ENCODE measurements around the gene RADIL.
A peak's percentile ranks its signal among the peaks of the same experiment; 100 is the strongest.
"Not testable (repeated sequence)": the region's sequence is repeated elsewhere in the genome, so short reads cannot be mapped to it uniquely, and the experiment has no call there.

RADIL gene, protein sequence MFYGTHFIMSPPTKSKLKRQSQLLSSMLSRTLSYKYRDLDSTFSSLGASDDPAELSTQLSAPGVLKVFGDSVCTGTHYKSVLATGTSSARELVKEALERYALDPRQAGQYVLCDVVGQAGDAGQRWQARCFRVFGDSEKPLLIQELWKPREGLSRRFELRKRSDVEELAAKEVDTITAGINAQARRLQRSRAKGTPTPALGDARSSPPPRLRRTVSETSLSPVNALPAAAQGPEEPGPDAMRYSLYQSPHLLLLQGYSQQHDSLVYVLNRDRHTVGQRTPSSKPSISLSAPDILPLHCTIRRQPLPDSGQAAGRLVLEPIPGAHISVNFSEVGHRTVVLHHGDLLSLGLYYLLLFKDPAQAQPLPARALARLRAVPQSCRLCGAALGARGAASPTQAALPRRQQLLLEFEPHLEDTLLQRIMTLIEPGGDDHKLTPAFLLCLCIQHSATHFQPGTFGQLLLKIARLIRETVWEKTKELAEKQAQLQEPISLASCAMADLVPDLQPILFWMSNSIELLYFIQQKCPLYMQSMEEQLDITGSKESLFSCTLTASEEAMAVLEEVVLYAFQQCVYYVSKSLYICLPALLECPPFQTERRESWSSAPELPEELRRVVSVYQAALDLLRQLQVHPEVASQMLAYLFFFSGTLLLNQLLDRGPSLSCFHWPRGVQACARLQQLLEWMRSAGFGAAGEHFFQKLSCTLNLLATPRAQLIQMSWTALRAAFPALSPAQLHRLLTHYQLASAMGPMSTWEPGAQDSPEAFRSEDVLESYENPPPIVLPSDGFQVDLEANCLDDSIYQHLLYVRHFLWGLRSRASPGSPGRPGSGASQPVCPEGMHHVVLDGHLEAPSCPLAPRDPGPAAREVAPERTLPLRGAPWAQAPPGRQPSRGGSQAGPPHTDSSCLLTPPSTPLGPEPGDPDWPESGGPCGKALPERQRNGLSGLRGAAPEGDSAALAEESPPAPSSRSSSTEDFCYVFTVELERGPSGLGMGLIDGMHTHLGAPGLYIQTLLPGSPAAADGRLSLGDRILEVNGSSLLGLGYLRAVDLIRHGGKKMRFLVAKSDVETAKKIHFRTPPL

DNA sequence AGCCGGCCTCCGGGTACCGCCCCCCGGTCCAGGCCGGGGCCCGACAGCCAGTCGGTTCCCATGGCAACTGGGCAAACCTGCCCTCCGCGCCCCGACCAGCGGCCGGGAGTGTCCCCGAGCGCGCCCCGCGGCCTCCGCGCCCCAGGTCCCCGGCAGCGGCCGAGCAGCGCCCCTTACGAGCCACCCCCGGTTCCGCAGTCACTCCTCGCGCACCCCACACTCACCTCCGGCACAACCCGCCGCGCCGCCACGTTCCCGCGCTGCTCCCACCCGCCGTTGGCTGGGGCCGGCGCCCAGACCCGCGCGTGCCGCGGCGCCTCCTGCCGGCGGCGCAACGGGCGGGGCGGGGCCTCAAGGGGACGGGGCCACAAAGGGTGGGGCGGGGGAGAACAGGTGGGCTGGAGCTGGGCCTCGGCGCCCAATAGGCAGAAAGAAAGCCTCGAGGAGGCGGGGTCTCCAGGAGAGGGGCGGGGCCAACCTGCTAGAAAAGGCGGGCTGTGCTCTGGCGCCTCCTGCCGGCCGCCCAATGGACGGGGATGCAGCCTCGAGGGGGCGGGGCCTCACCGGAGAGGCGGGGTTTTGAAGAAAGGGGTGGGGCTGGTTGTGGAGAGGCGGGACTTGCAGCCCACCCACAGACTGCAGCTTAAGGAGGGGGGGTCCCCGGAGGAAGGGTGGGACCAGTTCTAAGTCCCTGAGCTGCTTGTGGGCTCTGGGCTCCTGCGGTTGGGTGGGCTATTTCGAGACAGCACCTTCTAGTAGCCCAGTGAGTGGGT lies at the start of gene RADIL:
RADIL (minus strand) TSS at position 345 of the 773 bp plus-strand sequence. CDS start 5,577 bp downstream, outside the sequence.
- no peak for DNase-seq

- peak; percentile 50 to 66 for DNase-seq
Measured at GRCh38 chr7:4931943-4932342, 48.4 kb upstream of the RADIL start.

GRCh38 chr7:4929005-4929404 lies 45.5 kb upstream of the RADIL start:
- no peak for DNase-seq

GRCh38 chr7:4928445-4928844 lies 44.9 kb upstream of the RADIL start:
- no peak for DNase-seq

DNA sequence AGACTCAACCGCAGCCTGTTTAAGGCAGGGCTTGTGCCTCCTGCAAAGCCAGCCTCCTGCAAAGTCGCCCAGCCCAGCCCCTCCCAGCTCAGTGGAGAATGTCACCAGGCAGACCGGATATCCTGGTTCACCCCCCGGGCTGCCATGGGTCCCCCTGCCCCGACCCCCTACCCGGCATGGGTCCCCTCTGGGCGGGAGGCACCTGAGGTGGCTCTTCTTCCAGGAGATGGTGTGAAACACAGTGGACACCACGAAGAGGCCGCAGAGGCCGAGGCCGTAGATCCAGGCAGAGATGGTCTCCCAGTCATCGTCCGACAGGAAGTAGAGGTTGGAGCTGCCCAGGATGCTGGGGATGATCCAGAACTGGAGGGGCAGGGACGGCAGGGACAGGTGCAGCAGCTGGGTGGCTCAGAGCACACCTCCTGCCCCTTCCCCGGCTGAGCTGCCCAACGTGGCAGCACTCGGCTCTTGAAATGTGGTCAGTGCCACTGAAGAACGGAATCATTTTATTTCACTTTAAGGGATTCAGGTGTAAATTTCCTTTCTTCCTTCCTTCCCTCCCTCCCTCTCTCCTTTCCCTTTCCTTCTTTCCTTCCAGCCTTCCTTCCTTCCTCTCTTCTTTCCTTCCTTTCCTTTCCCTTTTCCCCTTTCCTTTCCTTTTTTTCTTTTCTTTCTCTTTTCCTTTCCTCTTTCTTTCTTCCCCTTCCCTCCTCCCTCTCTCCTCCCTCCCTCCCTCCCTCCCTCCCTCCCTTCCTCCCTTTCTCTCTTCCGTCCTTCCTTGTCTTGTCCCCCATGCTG lies 36.7 kb upstream of the RADIL start:
- DNase-seq: peak in 1 of 2 experiments; percentile 33

DNA sequence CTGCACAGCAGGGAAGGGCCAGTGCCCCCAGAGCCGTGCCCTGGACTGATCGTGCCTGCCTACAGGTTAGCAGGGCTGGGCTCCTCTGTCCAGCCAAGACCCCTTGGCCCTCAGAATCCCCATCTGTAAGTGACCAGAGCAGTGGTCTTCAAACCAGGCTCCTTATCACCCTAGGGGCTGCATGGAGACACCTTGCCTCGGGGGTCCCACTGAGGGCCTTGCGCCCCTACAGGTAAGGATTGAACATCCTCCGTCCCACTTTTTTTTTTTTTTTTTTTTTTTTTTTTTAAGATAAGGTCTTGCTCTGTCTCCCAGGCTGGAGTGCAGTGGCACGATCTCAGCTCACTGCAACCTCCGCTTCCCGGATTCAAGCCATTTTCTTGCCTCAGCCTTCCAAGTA lies 32.6 kb upstream of the RADIL start:
- DNase-seq: no peak

DNA sequence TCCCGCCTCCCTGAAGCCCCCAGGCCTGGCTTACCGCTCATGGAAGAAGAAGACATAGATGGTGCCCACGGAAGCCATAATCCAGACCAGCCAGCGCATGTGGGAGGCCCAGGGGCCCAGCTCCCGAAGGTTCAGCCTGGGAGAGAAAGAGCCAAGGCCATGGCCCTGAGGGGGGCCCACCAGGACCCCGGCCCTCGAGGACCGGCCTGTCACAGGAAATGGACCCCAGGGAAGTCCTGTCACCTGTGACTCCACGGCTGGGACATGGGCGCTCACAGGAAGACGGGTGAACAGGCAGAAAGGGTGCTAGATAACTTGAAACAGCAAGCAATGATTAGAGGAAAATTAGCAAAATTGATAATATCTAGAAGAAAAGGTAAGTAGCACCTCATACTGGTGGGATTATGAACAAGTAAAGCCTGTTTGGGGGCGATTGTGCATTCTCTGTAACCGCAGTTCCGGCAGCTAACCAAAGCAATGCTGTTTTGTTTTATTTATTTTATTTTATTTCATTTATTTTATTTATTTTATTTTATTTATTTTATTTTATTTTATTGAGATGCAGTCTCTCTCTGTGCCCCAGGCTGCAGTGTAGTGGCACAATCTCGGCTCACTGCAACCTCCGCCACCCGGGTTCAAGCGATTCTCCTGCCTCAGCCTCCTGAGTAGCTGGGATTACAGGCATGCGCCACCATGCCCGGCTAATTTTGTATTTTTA lies 27.8 kb upstream of the RADIL start:
- no peak for DNase-seq

- no peak for DNase-seq
Measured at GRCh38 chr7:4906682-4907081, 23.2 kb upstream of the RADIL start.

DNA sequence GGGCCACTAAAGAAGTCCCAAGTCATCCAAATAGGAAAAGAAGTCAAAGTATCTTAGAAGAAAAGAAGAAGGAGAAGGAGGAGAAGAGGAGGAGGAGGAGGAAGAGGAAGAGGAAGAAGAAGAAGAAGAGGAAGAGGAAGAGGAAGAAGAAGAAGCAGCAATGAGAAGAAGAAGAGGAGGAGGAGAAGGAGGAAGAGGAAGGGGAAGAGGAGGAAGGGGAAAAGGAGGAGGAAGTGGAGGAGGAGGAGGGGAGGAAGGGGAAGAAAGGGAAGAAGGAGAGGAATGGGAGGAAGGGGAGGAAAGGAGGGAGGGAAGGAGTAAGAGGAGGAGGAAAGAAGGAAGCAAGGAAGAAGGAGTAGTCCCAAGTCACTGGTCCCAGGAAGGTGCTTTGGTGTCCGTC lies 21.7 kb upstream of the RADIL start:
- no peak for DNase-seq

DNA sequence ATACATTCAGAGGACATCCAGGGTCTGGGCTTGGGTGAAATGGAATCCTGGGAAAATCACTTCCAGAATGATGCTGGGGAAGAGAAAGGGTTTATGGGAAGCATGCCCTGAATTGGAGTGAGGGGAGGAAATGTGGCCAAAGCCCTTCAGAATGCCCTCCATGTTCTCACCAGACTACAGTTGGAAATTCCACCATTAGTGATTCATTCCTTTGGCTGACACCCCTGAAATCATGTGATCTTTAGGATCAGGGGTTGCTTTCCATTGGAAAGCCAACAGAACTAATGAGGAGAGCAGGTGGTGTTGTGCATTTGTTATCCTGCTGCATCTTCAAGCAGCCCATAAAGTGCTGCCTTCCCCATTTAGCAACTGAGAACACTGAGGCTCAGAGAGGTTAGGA lies 20.8 kb upstream of the RADIL start:
- no peak for DNase-seq

DNA sequence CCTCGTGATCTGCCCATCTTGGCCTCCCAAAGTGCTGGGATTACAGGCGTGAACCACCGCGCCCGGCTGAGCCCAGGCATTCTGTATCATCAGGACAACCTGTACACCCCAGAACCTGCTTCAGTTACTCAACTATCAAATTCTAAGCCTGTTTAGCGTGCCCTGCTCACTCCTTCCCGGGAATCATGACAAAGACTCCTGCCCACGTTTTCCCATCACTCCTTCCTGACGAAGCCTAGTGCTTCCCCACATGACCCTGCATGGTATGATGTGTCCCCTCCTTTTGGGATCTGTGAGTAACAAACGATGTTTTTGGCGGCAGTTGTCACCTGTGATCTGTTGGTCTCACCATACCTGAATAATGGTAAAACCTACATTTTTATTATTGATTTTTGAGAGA lies 12.2 kb upstream of the RADIL start:
- no peak for DNase-seq

GRCh38 chr7:4894482-4894881 lies 11.0 kb upstream of the RADIL start:
- DNase-seq: no peak

GRCh38 chr7:4893929-4894475 lies 10.5 kb upstream of the RADIL start:
- no peak for DNase-seq

GRCh38 chr7:4893188-4893587 lies 9.7 kb upstream of the RADIL start:
- DNase-seq: not testable (repeated sequence)

GRCh38 chr7:4891522-4891921 lies 8.0 kb upstream of the RADIL start:
- DNase-seq: not testable (repeated sequence)

DNA sequence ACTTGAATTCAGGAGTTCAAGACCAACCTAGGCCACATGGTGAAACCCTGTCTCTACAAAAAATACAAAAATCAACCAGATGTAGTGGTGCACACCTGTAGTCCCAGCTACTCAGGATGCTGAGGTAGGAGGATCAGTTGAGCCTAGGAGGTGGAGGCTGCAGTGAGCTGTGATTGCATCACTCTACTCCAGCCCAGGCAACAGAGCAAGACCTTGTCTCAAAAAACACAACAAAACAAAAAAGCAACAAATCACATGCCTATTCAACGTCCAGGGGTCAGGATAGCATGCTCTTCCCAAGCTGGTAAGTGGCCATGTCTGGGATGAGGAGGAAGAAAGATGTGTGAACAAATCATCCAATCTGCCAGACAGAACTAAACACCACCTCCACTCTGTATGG lies 6.2 kb upstream of the RADIL start:
- DNase-seq: no peak

DNA sequence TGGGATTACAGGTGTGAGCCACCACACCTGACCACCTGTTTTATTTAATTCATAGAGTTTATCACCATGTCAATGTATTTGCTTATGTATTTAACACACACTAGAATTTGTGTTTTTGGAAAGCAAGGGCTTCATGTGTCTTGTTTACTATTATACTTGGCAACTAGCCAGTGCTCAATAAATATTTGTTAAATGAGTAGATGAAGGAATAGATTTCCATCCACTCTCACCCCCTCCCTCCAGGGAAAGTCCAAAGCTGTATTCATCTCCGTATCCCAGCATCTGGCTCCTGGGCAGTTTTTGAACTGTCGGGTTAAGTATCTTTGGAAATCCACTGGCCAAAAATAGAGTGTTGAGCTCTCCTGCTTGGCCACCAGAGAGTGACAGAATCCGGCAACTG lies 4.6 kb upstream of the RADIL start:
- no peak for DNase-seq

DNA sequence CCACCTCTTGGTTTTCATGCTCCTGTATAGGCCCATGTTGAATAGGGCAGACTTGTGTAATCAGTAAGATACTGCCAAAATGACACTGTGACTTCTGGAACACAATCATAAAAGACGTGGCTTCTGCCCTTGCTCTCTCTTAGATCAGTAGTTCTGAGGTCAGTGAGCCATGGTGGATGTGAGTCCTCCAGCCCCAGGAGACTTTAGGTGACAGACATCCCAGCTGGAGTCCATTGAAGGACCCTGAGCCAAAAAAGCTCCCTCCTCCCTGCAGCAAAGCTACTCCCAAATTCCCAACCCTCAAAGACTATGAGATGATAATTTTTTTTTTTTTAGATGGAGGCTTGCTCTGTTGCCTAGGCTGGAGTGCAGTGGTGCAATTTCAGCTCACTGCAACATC lies 3.2 kb upstream of the RADIL start:
- DNase-seq: no peak

- DNase-seq: no peak
Measured at GRCh38 chr7:4885317-4885807, 1.8 kb upstream of the RADIL start.

DNA sequence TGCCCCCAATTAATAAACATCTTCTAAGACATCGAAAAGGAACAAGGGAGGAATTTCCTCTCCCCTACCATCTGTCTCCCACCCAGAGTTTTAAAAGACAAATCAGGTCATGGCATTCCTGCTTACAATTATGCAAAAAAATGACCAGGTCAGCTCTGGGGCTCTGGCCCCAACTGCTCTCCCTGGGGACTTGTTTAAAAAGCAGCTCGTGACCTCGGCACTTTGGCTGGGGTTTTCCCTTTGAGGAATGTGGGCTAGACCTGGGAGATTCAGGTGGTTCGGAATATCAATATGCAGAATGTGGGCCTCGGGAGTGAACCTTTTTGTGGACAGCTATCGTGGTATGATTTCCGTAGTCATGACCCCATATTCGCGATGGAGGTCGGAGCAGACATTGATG lies 648 bp upstream of the RADIL start:
- DNase-seq: no peak

GRCh38 chr7:4883033-4883371 lies 514 bp downstream of the RADIL start:
- no peak for DNase-seq

Measured in SHP77 (cell line).